HCT116 (cell line): ENCODE data around the gene WSCD2. TPM values are rescaled to one million over a fixed set of nuclear protein-coding genes. Genes with fewer than 3 reads are reported as not detected.

Experiments
- ATAC-seq: fragments of 200-7000 bp; cut with Tn5 transposase; 2 replicates; pipeline ENCODE4 v1.9.1; 2020; ENCODE audit warnings: mild to moderate bottlenecking, moderate library complexity
- BruUV-seq: library from RNA; stranded (reverse); fragments of 400-500 nt; replicated peaks from 2 replicates; lab custom pipeline; 2021; lab: Mats Ljungman, UMichigan
- CTCF ChIA-PET: fragments of 300-600 bp; sonication (Branson Sonifier 250); formaldehyde crosslinking; loops from one replicate; lab custom pipeline; 2021; ENCODE audit warnings: antibody characterized with exemption; lab: Charles Lee
- POLR2A ChIA-PET: fragments of 300-600, 350-600 bp; sonication (Branson Sonifier 250); formaldehyde crosslinking; loops from one replicate; lab custom pipeline; 2021; ENCODE audit warnings: antibody characterized with exemption; lab: Charles Lee
- RAD21 ChIA-PET, 2 experiments: fragments of 300-600 bp; sonication (Branson Sonifier 250); formaldehyde crosslinking; loops; one replicate each; lab custom pipeline; 2023; ENCODE audit warnings: low total read pairs in 2 of 2; ENCODE audit not compliant: uncharacterized antibody in 2 of 2, unreplicated experiment in 2 of 2, low non-redundant PET in 1 of 2; lab: Charles Lee
- DNase-seq: peaks from one replicate; pipeline ENCODE4 v3.0.0-alpha.2; 2010; ENCODE audit warnings: low read depth, low spot score
- H2AFZ ChIP-seq: fragments of 200-600 bp; shearing (Covaris generic), sonication (generic); 2 replicates; pipeline ENCODE4 v1.6.1; 2017; ENCODE audit warnings: low read depth, mixed run types, mixed read lengths, antibody characterized with exemption, low read length; ENCODE audit not compliant: poor library complexity, severe bottlenecking
- H3K27ac ChIP-seq: 2 replicates; pipeline ENCODE4 v1.5.1; 2012; ENCODE audit warnings: low read depth, low read length
- H3K27me3 ChIP-seq: fragments of 200-600 bp; sonication (generic); 2 replicates; pipeline ENCODE4 v1.6.1; 2016; ENCODE audit warnings: mixed run types, low read length, mixed read lengths; ENCODE audit not compliant: insufficient read depth
- H3K36me3 ChIP-seq, 2 experiments: fragments of 200-500 bp in 1 of 2; fragments of 200-600 bp in 1 of 2; sonication (Bioruptor generic) in 1 of 2; sonication (generic) in 1 of 2; 2 replicates each; pipeline versions ENCODE4 v1.5.1 to v1.6.1; 2014 to 2016; ENCODE audit warnings: low read length in 2 of 2, inconsistent platforms in 1 of 2, mixed read lengths in 1 of 2, mixed run types in 1 of 2; ENCODE audit not compliant: insufficient read depth in 2 of 2, control insufficient read depth in 1 of 2
- H3K4me1 ChIP-seq, 2 experiments: fragments of 200-600 bp in 1 of 2; sonication (generic) in 1 of 2; 2 replicates each; pipeline versions ENCODE4 v1.5.1 to v1.6.1; 2012 to 2017; ENCODE audit warnings: low read length in 2 of 2, inconsistent platforms in 1 of 2, mild to moderate bottlenecking in 1 of 2, mixed read lengths in 1 of 2, mixed run types in 1 of 2, moderate library complexity in 1 of 2; ENCODE audit not compliant: insufficient read depth in 2 of 2, control insufficient read depth in 1 of 2
- H3K4me2 ChIP-seq: fragments of 200-600 bp; sonication (generic); 2 replicates; pipeline ENCODE4 v1.6.1; 2017; ENCODE audit warnings: mixed run types, low read length, mixed read lengths
- H3K4me3 ChIP-seq, 2 experiments: fragments of 200-600 bp in 1 of 2; sonication (generic) in 1 of 2; replicated peaks in 1 of 2; 2 replicates each; pipeline ENCODE4 v1.5.1; 2011 to 2016; ENCODE audit warnings: low read length in 2 of 2, control low read depth in 1 of 2, low read depth in 1 of 2, mild to moderate bottlenecking in 1 of 2, mixed read lengths in 1 of 2, mixed run types in 1 of 2
- H3K79me2 ChIP-seq: fragments of 200-600 bp; sonication (generic); 2 replicates; pipeline ENCODE4 v1.6.1; 2017; ENCODE audit warnings: mild to moderate bottlenecking, mixed run types, low read length, moderate library complexity, mixed read lengths; ENCODE audit not compliant: insufficient read depth
- H3K9ac ChIP-seq: fragments of 200-600 bp; sonication (generic); 2 replicates; pipeline ENCODE4 v1.6.1; 2016; ENCODE audit warnings: low read length, mixed read lengths
- H3K9me2 ChIP-seq: fragments of 200-600 bp; sonication (generic), shearing (Covaris generic); 2 replicates; pipeline ENCODE4 v1.6.1; 2017; ENCODE audit warnings: mixed run types, mild to moderate bottlenecking, moderate library complexity; ENCODE audit not compliant: insufficient read depth
- H3K9me3 ChIP-seq, 2 experiments: fragments of 200-500 bp in 1 of 2; fragments of 200-600 bp in 1 of 2; sonication (Bioruptor generic) in 1 of 2; sonication (generic) in 1 of 2; 2 replicates each; pipeline ENCODE4 v1.6.1; 2014 to 2017; ENCODE audit warnings: low read length in 2 of 2, mixed read lengths in 2 of 2, inconsistent platforms in 1 of 2, low read depth in 1 of 2, mild to moderate bottlenecking in 1 of 2, mixed run types in 1 of 2, moderate library complexity in 1 of 2; ENCODE audit not compliant: control insufficient read depth in 1 of 2, insufficient read depth in 1 of 2
- H4K20me1 ChIP-seq: fragments of 200-600 bp; sonication (generic), shearing (Covaris generic); 2 replicates; pipeline ENCODE4 v1.6.1; 2017; ENCODE audit warnings: mixed run types, mild to moderate bottlenecking, moderate library complexity; ENCODE audit not compliant: insufficient read depth
- CBX3 ChIP-seq: IDR thresholded peaks from 2 replicates; pipeline ENCODE4 v1.6.1; 2012; ENCODE audit warnings: low read depth
- EGR1 ChIP-seq: IDR thresholded peaks from 2 replicates; pipeline ENCODE4 v1.6.1; 2012; ENCODE audit warnings: low read depth
- ELF1 ChIP-seq: IDR thresholded peaks from 2 replicates; pipeline ENCODE4 v1.6.1; 2012; ENCODE audit warnings: low read depth, borderline replicate concordance
- EZH2phosphoT487 ChIP-seq: fragments of 200-600 bp; IDR thresholded peaks from 2 replicates; pipeline ENCODE4 v1.6.1; 2018; ENCODE audit warnings: antibody characterized with exemption, borderline replicate concordance
- FOSL1 ChIP-seq: IDR thresholded peaks from 2 replicates; pipeline ENCODE4 v1.6.1; 2012; ENCODE audit warnings: low read depth
- JUND ChIP-seq: IDR thresholded peaks from 2 replicates; pipeline ENCODE4 v1.6.1; 2012
- POLR2AphosphoS5 ChIP-seq: IDR thresholded peaks from 2 replicates; pipeline ENCODE4 v1.6.1; 2011; ENCODE audit warnings: mild to moderate bottlenecking, low read depth, low read length, moderate library complexity
- SIN3A ChIP-seq: IDR thresholded peaks from 2 replicates; pipeline ENCODE4 v1.6.1; 2012; ENCODE audit warnings: low read depth
- SRF ChIP-seq: IDR thresholded peaks from 2 replicates; pipeline ENCODE4 v1.6.1; 2012; ENCODE audit warnings: low read depth
- YY1 ChIP-seq: IDR thresholded peaks from 2 replicates; pipeline ENCODE4 v1.6.1; 2011; ENCODE audit warnings: low read length, low read depth, moderate library complexity, mild to moderate bottlenecking; ENCODE audit not compliant: insufficient replicate concordance; ENCODE audit errors: extremely low read depth
- ZFX ChIP-seq: fragments of 450-650 bp; IDR thresholded peaks from 2 replicates; pipeline ENCODE4 v1.6.1; 2017
- ZNF274 ChIP-seq: fragments of 200-500 bp; sonication (Bioruptor generic); IDR thresholded peaks from 2 replicates; pipeline ENCODE4 v1.6.1; 2014; ENCODE audit warnings: mild to moderate bottlenecking, low read depth, low read length, inconsistent platforms
- intact Hi-C: fragments of 100-400 bp; cut with micrococcal nuclease; formaldehyde crosslinking; loops from 2 replicates; pipeline ENCODE4 v1.10.0; 2022
- total RNA-seq: library from RNA; stranded (reverse); gene quantifications from one replicate; pipeline ENCODE4 v1.2.1, GENCODE V29; 2021; ENCODE audit not compliant: unreplicated experiment
- TF ChIP-seq, protein P1 (sequence below), 3 experiments: fragments of 200-600 bp in 1 of 3; sonication (generic) in 1 of 3; IDR thresholded peaks in 2 of 3; conservative IDR thresholded peaks in 1 of 3; 2 replicates each; pipeline ENCODE4 v1.5.1; 2012 to 2017; ENCODE audit warnings: low read depth in 2 of 3, low read length in 2 of 3, antibody characterized with exemption in 1 of 3, borderline replicate concordance in 1 of 3, control low read depth in 1 of 3, mild to moderate bottlenecking in 1 of 3, mixed read lengths in 1 of 3, mixed run types in 1 of 3, moderate library complexity in 1 of 3; ENCODE audit not compliant: insufficient read depth in 1 of 3
- TF ChIP-seq, protein P2 (sequence below): IDR thresholded peaks from 2 replicates; pipeline ENCODE4 v1.6.1; 2012; ENCODE audit warnings: low read depth
- TF ChIP-seq, protein P3 (sequence below): IDR thresholded peaks from 2 replicates; pipeline ENCODE4 v1.6.1; 2011; ENCODE audit warnings: mild to moderate bottlenecking, low read length, moderate library complexity; ENCODE audit not compliant: insufficient replicate concordance; ENCODE audit errors: extremely low read depth

Gene WSCD2
- total RNA-seq, 1 experiment from 2014 or later: 0.05 TPM

DNA sequence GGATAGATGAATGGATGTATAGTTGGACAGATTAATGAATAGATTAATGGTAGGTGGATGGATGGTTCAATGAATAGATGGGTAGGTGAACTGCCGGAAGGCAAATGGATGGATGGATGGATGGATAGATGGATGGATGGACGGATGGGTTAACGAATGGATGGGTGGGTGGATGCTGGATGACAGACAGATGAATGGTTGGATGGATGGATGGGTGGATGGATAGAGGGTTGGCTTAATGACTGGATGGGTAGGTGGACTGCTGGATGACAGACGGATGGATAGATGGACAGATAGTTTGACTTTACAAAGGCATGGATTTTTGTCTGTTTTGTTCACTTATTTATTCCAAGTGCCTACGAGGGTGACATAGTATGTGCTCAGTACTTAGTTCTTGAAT, 64.4 kb downstream of the WSCD2 start:
- BruUV-seq: no TSS peak
- Histone ChIP-seq H3K4me3 (no peak overlapping the region), H3K27me3 (peaks cover 24% of the 10 kb centered on the region), H2AFZ (no peak overlapping the region), H3K79me2 (no peaks in the 10 kb centered on the region), H4K20me1 (no peaks in the 10 kb centered on the region), H3K9me2 (no peaks in the 10 kb centered on the region), H3K9me3 (no peaks in the 10 kb centered on the region), H3K27ac (no peak overlapping the region), H3K4me2 (no peak overlapping the region), H3K9ac (no peak overlapping the region), H3K36me3 (no peaks in the 10 kb centered on the region), H3K4me1 (no peaks in the 10 kb centered on the region)
- POLR2A ChIA-PET: no interaction called here
- intact Hi-C loops: loop anchor here (5.0 kb wide), 1 partner anchor 201 kb away; no protein-coding TSS in a partner anchor
- TF ChIP-seq, protein P1, sequence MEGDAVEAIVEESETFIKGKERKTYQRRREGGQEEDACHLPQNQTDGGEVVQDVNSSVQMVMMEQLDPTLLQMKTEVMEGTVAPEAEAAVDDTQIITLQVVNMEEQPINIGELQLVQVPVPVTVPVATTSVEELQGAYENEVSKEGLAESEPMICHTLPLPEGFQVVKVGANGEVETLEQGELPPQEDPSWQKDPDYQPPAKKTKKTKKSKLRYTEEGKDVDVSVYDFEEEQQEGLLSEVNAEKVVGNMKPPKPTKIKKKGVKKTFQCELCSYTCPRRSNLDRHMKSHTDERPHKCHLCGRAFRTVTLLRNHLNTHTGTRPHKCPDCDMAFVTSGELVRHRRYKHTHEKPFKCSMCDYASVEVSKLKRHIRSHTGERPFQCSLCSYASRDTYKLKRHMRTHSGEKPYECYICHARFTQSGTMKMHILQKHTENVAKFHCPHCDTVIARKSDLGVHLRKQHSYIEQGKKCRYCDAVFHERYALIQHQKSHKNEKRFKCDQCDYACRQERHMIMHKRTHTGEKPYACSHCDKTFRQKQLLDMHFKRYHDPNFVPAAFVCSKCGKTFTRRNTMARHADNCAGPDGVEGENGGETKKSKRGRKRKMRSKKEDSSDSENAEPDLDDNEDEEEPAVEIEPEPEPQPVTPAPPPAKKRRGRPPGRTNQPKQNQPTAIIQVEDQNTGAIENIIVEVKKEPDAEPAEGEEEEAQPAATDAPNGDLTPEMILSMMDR (IDR thresholded peaks at IDR 0.05 in 2 of 3, conservative IDR thresholded peaks at IDR 0.05 in 1 of 3; ENCODE audit: borderline replicate concordance in 1 of 3, insufficient read depth in 1 of 3, low read depth in 2 of 3, low read length in 2 of 3): no peak
- no peak for TF ChIP-seq EZH2phosphoT487
- TF ChIP-seq, protein P2, sequence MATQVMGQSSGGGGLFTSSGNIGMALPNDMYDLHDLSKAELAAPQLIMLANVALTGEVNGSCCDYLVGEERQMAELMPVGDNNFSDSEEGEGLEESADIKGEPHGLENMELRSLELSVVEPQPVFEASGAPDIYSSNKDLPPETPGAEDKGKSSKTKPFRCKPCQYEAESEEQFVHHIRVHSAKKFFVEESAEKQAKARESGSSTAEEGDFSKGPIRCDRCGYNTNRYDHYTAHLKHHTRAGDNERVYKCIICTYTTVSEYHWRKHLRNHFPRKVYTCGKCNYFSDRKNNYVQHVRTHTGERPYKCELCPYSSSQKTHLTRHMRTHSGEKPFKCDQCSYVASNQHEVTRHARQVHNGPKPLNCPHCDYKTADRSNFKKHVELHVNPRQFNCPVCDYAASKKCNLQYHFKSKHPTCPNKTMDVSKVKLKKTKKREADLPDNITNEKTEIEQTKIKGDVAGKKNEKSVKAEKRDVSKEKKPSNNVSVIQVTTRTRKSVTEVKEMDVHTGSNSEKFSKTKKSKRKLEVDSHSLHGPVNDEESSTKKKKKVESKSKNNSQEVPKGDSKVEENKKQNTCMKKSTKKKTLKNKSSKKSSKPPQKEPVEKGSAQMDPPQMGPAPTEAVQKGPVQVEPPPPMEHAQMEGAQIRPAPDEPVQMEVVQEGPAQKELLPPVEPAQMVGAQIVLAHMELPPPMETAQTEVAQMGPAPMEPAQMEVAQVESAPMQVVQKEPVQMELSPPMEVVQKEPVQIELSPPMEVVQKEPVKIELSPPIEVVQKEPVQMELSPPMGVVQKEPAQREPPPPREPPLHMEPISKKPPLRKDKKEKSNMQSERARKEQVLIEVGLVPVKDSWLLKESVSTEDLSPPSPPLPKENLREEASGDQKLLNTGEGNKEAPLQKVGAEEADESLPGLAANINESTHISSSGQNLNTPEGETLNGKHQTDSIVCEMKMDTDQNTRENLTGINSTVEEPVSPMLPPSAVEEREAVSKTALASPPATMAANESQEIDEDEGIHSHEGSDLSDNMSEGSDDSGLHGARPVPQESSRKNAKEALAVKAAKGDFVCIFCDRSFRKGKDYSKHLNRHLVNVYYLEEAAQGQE: no peak
- no peak for TF ChIP-seq SIN3A
- TF ChIP-seq JUND: no peak
- no peak for TF ChIP-seq ELF1
- TF ChIP-seq POLR2AphosphoS5: no peak
- no peak for TF ChIP-seq SRF
- no peak for TF ChIP-seq EGR1
- TF ChIP-seq YY1: no peak
- TF ChIP-seq ZNF274: no peak
- TF ChIP-seq, protein P3, sequence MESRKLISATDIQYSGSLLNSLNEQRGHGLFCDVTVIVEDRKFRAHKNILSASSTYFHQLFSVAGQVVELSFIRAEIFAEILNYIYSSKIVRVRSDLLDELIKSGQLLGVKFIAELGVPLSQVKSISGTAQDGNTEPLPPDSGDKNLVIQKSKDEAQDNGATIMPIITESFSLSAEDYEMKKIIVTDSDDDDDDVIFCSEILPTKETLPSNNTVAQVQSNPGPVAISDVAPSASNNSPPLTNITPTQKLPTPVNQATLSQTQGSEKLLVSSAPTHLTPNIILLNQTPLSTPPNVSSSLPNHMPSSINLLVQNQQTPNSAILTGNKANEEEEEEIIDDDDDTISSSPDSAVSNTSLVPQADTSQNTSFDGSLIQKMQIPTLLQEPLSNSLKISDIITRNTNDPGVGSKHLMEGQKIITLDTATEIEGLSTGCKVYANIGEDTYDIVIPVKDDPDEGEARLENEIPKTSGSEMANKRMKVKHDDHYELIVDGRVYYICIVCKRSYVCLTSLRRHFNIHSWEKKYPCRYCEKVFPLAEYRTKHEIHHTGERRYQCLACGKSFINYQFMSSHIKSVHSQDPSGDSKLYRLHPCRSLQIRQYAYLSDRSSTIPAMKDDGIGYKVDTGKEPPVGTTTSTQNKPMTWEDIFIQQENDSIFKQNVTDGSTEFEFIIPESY: no peak
- no peak for TF ChIP-seq FOSL1
- TF ChIP-seq ZFX: no peak
- TF ChIP-seq CBX3: no peak
- DNase-seq: no peak
- RAD21 ChIA-PET: no interaction called here
- ATAC-seq: no peak
- CTCF ChIA-PET: interaction anchor here (1.3 kb wide), 1 partner anchor 131 kb away, joined by 3 read pairs; no protein-coding TSS in a partner anchor
